HepG2 (cell line): Measurements from ENCODE around the gene GRID1. TPM values are rescaled to one million over a fixed set of nuclear protein-coding genes. Genes with fewer than 3 reads are reported as not detected.
A peak's percentile ranks its signal among the peaks of the same experiment; 100 is the strongest.

Experiments used
- ATAC-seq: fragments of 200-7000 bp; cut with Tn5 transposase; 3 replicates; pipeline ENCODE4 v1.9.1; 2020; ENCODE audit warnings: mild to moderate bottlenecking, moderate library complexity
- BruUV-seq: library from RNA; stranded (reverse); fragments of 400-500 nt; replicated peaks from 2 replicates; lab custom pipeline; 2021; lab: Mats Ljungman, UMichigan
- CTCF ChIA-PET: fragments of 300-600 bp; formaldehyde crosslinking; extraction: SDS; loops from one replicate; lab custom pipeline; 2021; ENCODE audit warnings: low total read pairs, inconsistent platforms, low intra/inter-chr PET ratio; lab: Yijun Ruan, JAX
- POLR2A ChIA-PET: fragments of 350-600 bp; sonication (Branson Sonifier 250); formaldehyde crosslinking; loops from one replicate; lab custom pipeline; 2020; ENCODE audit warnings: antibody characterized with exemption, inconsistent platforms; lab: Yijun Ruan, JAX
- DNase-seq: peaks from one replicate; pipeline ENCODE4 v3.0.0-alpha.2; 2015; ENCODE audit warnings: low spot score
- FAIRE-seq: peaks from 3 replicates; lab custom pipeline; 2011; peaks lifted over from hg19 to GRCh38; lab: Jason Lieb, UNC
- H2AFZ ChIP-seq: one replicate; pipeline ENCODE4 v1.6.1; 2011; ENCODE audit warnings: low read length, inconsistent platforms
- H3K27ac ChIP-seq: fragments of 300-600 bp; 3 replicates; pipeline ENCODE4 v1.8.0; 2011; ENCODE audit warnings: mixed run types, mild to moderate bottlenecking, mixed read lengths, low read length, inconsistent platforms; ENCODE audit not compliant: insufficient read depth; ENCODE audit errors: extremely low read length
- H3K27me3 ChIP-seq, 2 experiments: fragments of 200-600 bp in 1 of 2; 2 replicates in 1 of 2; 3 replicates in 1 of 2; pipeline versions ENCODE4 v1.6.0 to v1.8.0; 2011; ENCODE audit warnings: low read length in 2 of 2, mild to moderate bottlenecking in 2 of 2, moderate library complexity in 2 of 2, inconsistent platforms in 1 of 2; ENCODE audit not compliant: insufficient read depth in 2 of 2, control insufficient read depth in 1 of 2
- H3K36me3 ChIP-seq, 2 experiments: fragments of 200-600 bp in 1 of 2; replicated peaks in 1 of 2; 2 replicates in 1 of 2; 3 replicates in 1 of 2; pipeline versions ENCODE4 v1.5.1 to v1.8.0; 2011; ENCODE audit warnings: low read length in 2 of 2, inconsistent platforms in 1 of 2; ENCODE audit not compliant: insufficient read depth in 2 of 2, control insufficient read depth in 1 of 2
- H3K4me1 ChIP-seq: 2 replicates; pipeline ENCODE4 v1.5.1; 2012; ENCODE audit warnings: low read length, inconsistent platforms; ENCODE audit not compliant: insufficient read depth
- H3K4me2 ChIP-seq: 2 replicates; pipeline ENCODE4 v1.6.0; 2011; ENCODE audit warnings: low read depth, low read length, inconsistent platforms
- H3K4me3 ChIP-seq, 3 experiments: fragments of 200-600 bp in 1 of 3; sonication (generic), shearing (Covaris generic) in 1 of 3; replicated peaks in 1 of 3; 2 replicates each; pipeline ENCODE4 v1.5.1; 2011 to 2016; ENCODE audit warnings: low read length in 3 of 3, inconsistent platforms in 2 of 3, low read depth in 2 of 3, mild to moderate bottlenecking in 2 of 3, control low read depth in 1 of 3, mixed read lengths in 1 of 3; ENCODE audit not compliant: insufficient read depth in 1 of 3
- H3K79me2 ChIP-seq: one replicate; pipeline ENCODE4 v1.6.1; 2011; ENCODE audit warnings: low read length, inconsistent platforms; ENCODE audit not compliant: insufficient read depth
- H3K9ac ChIP-seq: 2 replicates; pipeline ENCODE4 v1.6.0; 2011; ENCODE audit warnings: mild to moderate bottlenecking, low read depth, low read length, inconsistent platforms; ENCODE audit not compliant: insufficient read depth
- H3K9me3 ChIP-seq: 2 replicates; pipeline ENCODE4 v1.5.1; 2012; ENCODE audit warnings: mild to moderate bottlenecking, low read length
- H4K20me1 ChIP-seq: 2 replicates; pipeline ENCODE4 v1.6.0; 2011; ENCODE audit warnings: inconsistent platforms, mild to moderate bottlenecking, low read length, moderate library complexity; ENCODE audit not compliant: insufficient read depth
- CSRNP1 ChIP-seq: sonication (generic); formaldehyde crosslinking; IDR thresholded peaks from 2 replicates; pipeline ENCODE4 v1.8.1; 2023; ENCODE audit warnings: mild to moderate bottlenecking, missing genetic modification reagents
- NFE2 ChIP-seq: sonication (generic); formaldehyde crosslinking; IDR thresholded peaks from 2 replicates; pipeline ENCODE4 v1.4.0; 2020; ENCODE audit warnings: missing genetic modification reagents
- NPAS2 ChIP-seq: sonication (generic); formaldehyde crosslinking; IDR thresholded peaks from 2 replicates; pipeline ENCODE4 v1.8.0; 2022; ENCODE audit warnings: mild to moderate bottlenecking, missing genetic modification reagents, borderline replicate concordance
- STAG1 ChIP-seq: sonication (generic); formaldehyde crosslinking; IDR thresholded peaks from 2 replicates; pipeline ENCODE4 v1.4.0; 2020; ENCODE audit warnings: missing genetic modification reagents
- TCF12 ChIP-seq, 2 experiments: fragments of 450-650 bp in 1 of 2; sonication (generic) in 1 of 2; formaldehyde crosslinking in 1 of 2; IDR thresholded peaks; 2 replicates each; pipeline versions ENCODE4 v1.6.1 to v1.8.0; 2017 to 2022; ENCODE audit warnings: antibody characterized with exemption in 1 of 2, mild to moderate bottlenecking in 1 of 2, missing genetic modification reagents in 1 of 2, moderate library complexity in 1 of 2
- ZKSCAN1 ChIP-seq: fragments of 150-350 bp; IDR thresholded peaks from 2 replicates; pipeline ENCODE4 v1.6.1; 2014; ENCODE audit warnings: low read length
- ZMYM4 ChIP-seq: sonication (generic); formaldehyde crosslinking; IDR thresholded peaks from 2 replicates; pipeline ENCODE4 v1.8.1; 2023; ENCODE audit warnings: mild to moderate bottlenecking, missing genetic modification reagents
- ZNF317 ChIP-seq: sonication (generic); formaldehyde crosslinking; IDR thresholded peaks from 2 replicates; pipeline ENCODE4 v1.5.0; 2020; ENCODE audit warnings: mild to moderate bottlenecking, missing genetic modification reagents
- ZNF549 ChIP-seq: sonication (generic); formaldehyde crosslinking; IDR thresholded peaks from 2 replicates; pipeline ENCODE4 v1.5.0; 2020; ENCODE audit warnings: missing genetic modification reagents
- ZNF550 ChIP-seq: sonication (generic); formaldehyde crosslinking; IDR thresholded peaks from 2 replicates; pipeline ENCODE4 v1.4.0; 2020; ENCODE audit warnings: mild to moderate bottlenecking, missing genetic modification reagents, borderline replicate concordance
- ZNF761 ChIP-seq: sonication (generic); formaldehyde crosslinking; conservative IDR thresholded peaks from 2 replicates; pipeline ENCODE4 v1.4.0; 2020; ENCODE audit warnings: mild to moderate bottlenecking, missing genetic modification reagents
- ZNF773 ChIP-seq: sonication (generic); formaldehyde crosslinking; IDR thresholded peaks from 2 replicates; pipeline ENCODE4 v1.4.0; 2020; ENCODE audit warnings: missing genetic modification reagents, borderline replicate concordance
- ZNF788 ChIP-seq: sonication (generic); formaldehyde crosslinking; IDR thresholded peaks from 2 replicates; pipeline ENCODE4 v1.5.0; 2020; ENCODE audit warnings: mild to moderate bottlenecking, missing genetic modification reagents, borderline replicate concordance
- WGBS: methylation state at CpG from one replicate; pipeline ENCODE4 v1.1.6; 2017; ENCODE audit warnings: low lambda C conversion rate; 5-methylcytosine and 5-hydroxymethylcytosine counted together
- in situ Hi-C: cut with HindIII; loops from 2 replicates; pipeline ENCODE4 v1.10.0; 2017; ENCODE audit warnings: low pct_unique_long_range_greater_than_20kb; ENCODE audit not compliant: extremely low pct_ligation_motif_present
- intact Hi-C: fragments of 100-400 bp; cut with micrococcal nuclease; formaldehyde crosslinking; loops from one replicate; pipeline ENCODE4 v1.10.0; 2022; ENCODE audit not compliant: unreplicated experiment
- polyA plus RNA-seq, 8 experiments: library from polyadenylated mRNA; depleted of rRNA in 3 of 8; stranded (reverse) in 7 of 8; unstranded in 1 of 8; fragments of >200 nt; fragmentation: Illumina TruSeq in 4 of 8; extraction: Trizol in 4 of 8; gene quantifications; 2 replicates each; pipeline versions ENCODE4 v1.2.1 to v1.2.3, GENCODE V29; 2011 to 2016; ENCODE audit warnings: low read depth in 4 of 8, missing spikeins in 1 of 8, mixed read lengths in 1 of 8; ENCODE audit not compliant: insufficient read depth in 1 of 8
- total RNA-seq, 5 experiments: library from RNA; depleted of rRNA; stranded (reverse); fragments of >200 nt; fragmentation: Illumina TruSeq; extraction: Trizol; gene quantifications; 2 replicates each; pipeline ENCODE4 v1.2.3, GENCODE V29; 2016; ENCODE audit warnings: low read depth in 1 of 5
- TF ChIP-seq, protein P1 (sequence below): sonication (generic); formaldehyde crosslinking; IDR thresholded peaks from 2 replicates; pipeline ENCODE4 v1.4.0; 2020; ENCODE audit warnings: missing genetic modification reagents
- TF ChIP-seq, protein P2 (sequence below): sonication (generic); formaldehyde crosslinking; IDR thresholded peaks from 2 replicates; pipeline ENCODE4 v1.5.0; 2020; ENCODE audit warnings: mild to moderate bottlenecking, missing genetic modification reagents, moderate library complexity
- TF ChIP-seq, protein P3 (sequence below): sonication (generic); formaldehyde crosslinking; IDR thresholded peaks from 2 replicates; pipeline ENCODE4 v1.4.0; 2020; ENCODE audit warnings: missing genetic modification reagents; ENCODE audit errors: not compliant biosample characterization
- TF ChIP-seq, protein P4 (sequence below): sonication (generic); formaldehyde crosslinking; IDR thresholded peaks from 2 replicates; pipeline ENCODE4 v1.8.1; 2023; ENCODE audit warnings: mild to moderate bottlenecking, missing genetic modification reagents

Gene GRID1
- total and polyA plus RNA-seq, 2 of the 13 experiments (the other 11 are each of a cell fraction or from before 2014, with no cell fraction given) = 0.05 TPM; not detected in 1

GRCh38 chr10:86100581-86101061 is 266.0 kb downstream of the GRID1 start:
- BruUV-seq = no TSS peak
- no peaks in the 10 kb centered on the region for H4K20me1 ChIP-seq
- no peaks in the 10 kb centered on the region for H3K36me3 ChIP-seq
- H3K79me2 ChIP-seq = no peaks in the 10 kb centered on the region
- CTCF ChIA-PET = interaction anchor here (1.0 kb wide), 1 partner anchor 277 kb away, joined by 3 read pairs; no protein-coding TSS in a partner anchor
- peak; percentile 51 for FAIRE-seq
- 2% methylated on average over 5 of the region's 5 CpGs for WGBS
- peak; percentile 90 for ATAC-seq
- no peaks in the 10 kb centered on the region for H3K27me3 ChIP-seq
- peak; percentile 23 for DNase-seq
- no peak overlapping the region for H3K4me3 ChIP-seq
- POLR2A ChIA-PET = no interaction called here
- no peaks in the 10 kb centered on the region for H3K9me3 ChIP-seq
- no peaks in the 10 kb centered on the region for H3K4me1 ChIP-seq
- no peak overlapping the region for H3K4me2 ChIP-seq
- no peak overlapping the region for H3K9ac ChIP-seq
- H2AFZ ChIP-seq = no peak overlapping the region
- in situ Hi-C loops = no loop called here
- intact Hi-C loops = no loop called here
- no peak overlapping the region for H3K27ac ChIP-seq
- TF ChIP-seq, protein P1, sequence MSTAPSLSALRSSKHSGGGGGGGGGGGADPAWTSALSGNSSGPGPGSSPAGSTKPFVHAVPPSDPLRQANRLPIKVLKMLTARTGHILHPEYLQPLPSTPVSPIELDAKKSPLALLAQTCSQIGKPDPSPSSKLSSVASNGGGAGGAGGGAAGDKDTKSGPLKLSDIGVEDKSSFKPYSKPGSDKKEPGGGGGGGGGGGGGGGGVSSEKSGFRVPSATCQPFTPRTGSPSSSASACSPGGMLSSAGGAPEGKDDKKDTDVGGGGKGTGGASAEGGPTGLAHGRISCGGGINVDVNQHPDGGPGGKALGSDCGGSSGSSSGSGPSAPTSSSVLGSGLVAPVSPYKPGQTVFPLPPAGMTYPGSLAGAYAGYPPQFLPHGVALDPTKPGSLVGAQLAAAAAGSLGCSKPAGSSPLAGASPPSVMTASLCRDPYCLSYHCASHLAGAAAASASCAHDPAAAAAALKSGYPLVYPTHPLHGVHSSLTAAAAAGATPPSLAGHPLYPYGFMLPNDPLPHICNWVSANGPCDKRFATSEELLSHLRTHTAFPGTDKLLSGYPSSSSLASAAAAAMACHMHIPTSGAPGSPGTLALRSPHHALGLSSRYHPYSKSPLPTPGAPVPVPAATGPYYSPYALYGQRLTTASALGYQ (CRISPR knock-in tag) = no peak
- TF ChIP-seq ZNF317 (CRISPR knock-in tag) (no peak), NPAS2 (no peak), ZNF773 (CRISPR knock-in tag) (no peak), TCF12 (IDR thresholded peaks at IDR 0.05) (no peak), TCF12 (CRISPR knock-in tag; IDR thresholded peaks at IDR 0.05) (no peak), ZNF550 (CRISPR knock-in tag) (no peak), ZNF549 (CRISPR knock-in tag) (no peak), ZMYM4 (CRISPR knock-in tag) (no peak), ZNF788 (CRISPR knock-in tag) (no peak), NFE2 (CRISPR knock-in tag) (no peak), CSRNP1 (CRISPR knock-in tag) (no peak), STAG1 (CRISPR knock-in tag) (peak; percentile 65), ZKSCAN1 (no peak), ZNF761 (CRISPR knock-in tag) (no peak)
- TF ChIP-seq, protein P2, sequence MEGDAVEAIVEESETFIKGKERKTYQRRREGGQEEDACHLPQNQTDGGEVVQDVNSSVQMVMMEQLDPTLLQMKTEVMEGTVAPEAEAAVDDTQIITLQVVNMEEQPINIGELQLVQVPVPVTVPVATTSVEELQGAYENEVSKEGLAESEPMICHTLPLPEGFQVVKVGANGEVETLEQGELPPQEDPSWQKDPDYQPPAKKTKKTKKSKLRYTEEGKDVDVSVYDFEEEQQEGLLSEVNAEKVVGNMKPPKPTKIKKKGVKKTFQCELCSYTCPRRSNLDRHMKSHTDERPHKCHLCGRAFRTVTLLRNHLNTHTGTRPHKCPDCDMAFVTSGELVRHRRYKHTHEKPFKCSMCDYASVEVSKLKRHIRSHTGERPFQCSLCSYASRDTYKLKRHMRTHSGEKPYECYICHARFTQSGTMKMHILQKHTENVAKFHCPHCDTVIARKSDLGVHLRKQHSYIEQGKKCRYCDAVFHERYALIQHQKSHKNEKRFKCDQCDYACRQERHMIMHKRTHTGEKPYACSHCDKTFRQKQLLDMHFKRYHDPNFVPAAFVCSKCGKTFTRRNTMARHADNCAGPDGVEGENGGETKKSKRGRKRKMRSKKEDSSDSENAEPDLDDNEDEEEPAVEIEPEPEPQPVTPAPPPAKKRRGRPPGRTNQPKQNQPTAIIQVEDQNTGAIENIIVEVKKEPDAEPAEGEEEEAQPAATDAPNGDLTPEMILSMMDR (CRISPR knock-in tag) = peak; percentile 83
- TF ChIP-seq, protein P3, sequence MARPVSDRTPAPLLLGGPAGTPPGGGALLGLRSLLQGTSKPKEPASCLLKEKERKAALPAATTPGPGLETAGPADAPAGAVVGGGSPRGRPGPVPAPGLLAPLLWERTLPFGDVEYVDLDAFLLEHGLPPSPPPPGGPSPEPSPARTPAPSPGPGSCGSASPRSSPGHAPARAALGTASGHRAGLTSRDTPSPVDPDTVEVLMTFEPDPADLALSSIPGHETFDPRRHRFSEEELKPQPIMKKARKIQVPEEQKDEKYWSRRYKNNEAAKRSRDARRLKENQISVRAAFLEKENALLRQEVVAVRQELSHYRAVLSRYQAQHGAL (CRISPR knock-in tag) = no peak
- TF ChIP-seq, protein P4, sequence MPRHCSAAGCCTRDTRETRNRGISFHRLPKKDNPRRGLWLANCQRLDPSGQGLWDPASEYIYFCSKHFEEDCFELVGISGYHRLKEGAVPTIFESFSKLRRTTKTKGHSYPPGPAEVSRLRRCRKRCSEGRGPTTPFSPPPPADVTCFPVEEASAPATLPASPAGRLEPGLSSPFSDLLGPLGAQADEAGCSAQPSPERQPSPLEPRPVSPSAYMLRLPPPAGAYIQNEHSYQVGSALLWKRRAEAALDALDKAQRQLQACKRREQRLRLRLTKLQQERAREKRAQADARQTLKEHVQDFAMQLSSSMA (CRISPR knock-in tag) = no peak
